LNCAP (cell line): ENCODE measurements around the gene IKZF3.

Experiments used
- CTCF ChIP-seq: fragments of 450-650 bp; IDR thresholded peaks from 2 replicates; pipeline ENCODE4 v1.5.1; 2017; ENCODE audit warnings: mild to moderate bottlenecking

Gene IKZF3

GRCh38 chr17:39808409-39808997 is 55.6 kb downstream of the IKZF3 start:
- TF ChIP-seq CTCF, result no peak

GRCh38 chr17:39804839-39805238 is 59.3 kb downstream of the IKZF3 start:
- TF ChIP-seq CTCF, result no peak

GRCh38 chr17:39801055-39801454 is 63.1 kb downstream of the IKZF3 start:
- TF ChIP-seq CTCF, result no peak

- no peak for TF ChIP-seq CTCF
Observed at GRCh38 chr17:39800540-39800939, 63.6 kb downstream of the IKZF3 start.

- TF ChIP-seq CTCF, result no peak
Observed at GRCh38 chr17:39799395-39799794, 64.7 kb downstream of the IKZF3 start.

GRCh38 chr17:39794249-39794970 is 69.7 kb downstream of the IKZF3 start:
- no peak for TF ChIP-seq CTCF

- no peak for TF ChIP-seq CTCF
Observed at GRCh38 chr17:39793301-39793872, 70.7 kb downstream of the IKZF3 start.
